ENCODE results near the gene ACOX1.

GRCh38 chr17:75904749-75905521 lies 74.0 kb downstream of the ACOX1 start, which contains the start of gene MRPL38:
- TF ChIP-seq CTCF (conservative IDR thresholded peaks at IDR 0.05; ENCODE audit: low read length) (peak; percentile 74), EZH2phosphoT487 (IDR thresholded peaks at IDR 0.05; ENCODE audit: borderline replicate concordance) (no peak)
